NCI-H1092 treated with DMSO at 0.1 percent for 48 hours (cell line): Measurements from ENCODE around the gene GLIS1.

Source experiments
- DNase-seq: peaks from one replicate; lab custom pipeline; 2025; lab: John Stamatoyannopoulos, UW

Gene GLIS1

DNA sequence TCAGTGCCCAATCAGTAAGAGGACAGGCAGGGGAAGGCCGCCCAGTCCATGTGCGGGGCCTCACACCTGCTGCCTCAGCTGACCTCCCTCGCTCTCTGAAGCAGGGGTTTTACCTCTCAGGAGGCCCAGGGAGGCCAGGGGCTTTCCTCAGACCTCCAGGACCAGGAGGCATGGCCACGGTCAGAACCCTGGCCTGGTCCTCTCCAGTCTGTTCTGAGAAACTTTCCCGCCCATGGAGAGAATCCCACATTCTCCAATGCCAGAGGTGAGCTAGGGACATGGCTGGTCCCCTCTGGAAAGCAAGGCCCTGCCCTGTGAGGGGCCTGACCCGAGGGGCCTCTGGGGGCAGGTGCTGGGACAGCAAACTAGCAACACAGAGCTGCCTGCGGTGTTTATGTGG lies 211.6 kb downstream of the GLIS1 start:
- DNase-seq, result no peak

DNA sequence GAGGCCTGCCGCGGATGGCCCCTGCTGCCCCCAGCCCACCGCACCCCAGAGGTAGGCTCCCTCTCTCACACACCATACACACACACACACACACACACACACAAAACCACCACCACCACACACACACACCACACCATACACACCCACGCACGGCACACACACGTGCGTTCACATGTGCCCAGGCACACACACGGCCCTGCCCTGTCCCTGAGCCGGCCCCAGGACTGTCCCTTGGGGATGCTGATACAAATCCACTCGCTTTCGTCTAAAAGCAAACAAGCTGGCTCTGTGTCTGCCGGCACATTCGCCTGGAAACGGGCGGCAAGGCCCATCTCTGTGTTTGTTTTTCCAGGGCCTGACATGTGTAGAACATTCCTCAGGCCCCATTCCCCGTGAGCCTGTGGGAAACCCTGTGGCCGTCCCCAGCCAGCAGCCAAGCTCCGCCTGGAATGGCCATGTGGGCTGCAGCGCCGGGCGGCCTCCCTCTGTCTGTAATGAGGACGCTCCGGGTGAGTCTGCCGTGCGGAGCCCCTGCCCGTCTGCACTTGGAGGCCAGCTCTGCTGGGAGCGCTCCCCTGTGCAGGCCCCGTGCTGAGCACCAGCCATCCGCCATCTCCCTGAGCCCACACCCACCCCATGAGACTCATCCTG lies 212.4 kb downstream of the GLIS1 start:
- DNase-seq, result peak; percentile 19

DNA sequence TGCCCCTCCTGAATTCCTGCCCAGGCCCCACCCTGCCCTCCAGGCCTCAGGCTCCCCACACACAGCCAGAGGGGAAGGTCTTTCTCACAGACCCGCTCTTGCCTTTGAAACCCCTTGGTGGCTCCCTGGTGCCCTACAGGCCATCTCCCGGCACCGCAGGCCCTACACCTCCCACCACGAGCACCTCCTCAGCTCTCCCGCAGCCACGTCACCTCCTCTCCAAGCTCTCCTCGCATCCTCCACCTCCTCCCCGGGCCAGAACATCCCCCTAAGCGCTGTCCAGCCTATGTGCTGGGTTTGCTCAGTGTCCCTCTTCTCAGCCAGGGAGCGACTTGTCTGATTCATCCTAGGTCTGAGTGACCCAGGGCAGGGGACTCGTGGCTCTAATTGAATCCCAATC lies 213.4 kb downstream of the GLIS1 start:
- DNase-seq, result no peak

DNA sequence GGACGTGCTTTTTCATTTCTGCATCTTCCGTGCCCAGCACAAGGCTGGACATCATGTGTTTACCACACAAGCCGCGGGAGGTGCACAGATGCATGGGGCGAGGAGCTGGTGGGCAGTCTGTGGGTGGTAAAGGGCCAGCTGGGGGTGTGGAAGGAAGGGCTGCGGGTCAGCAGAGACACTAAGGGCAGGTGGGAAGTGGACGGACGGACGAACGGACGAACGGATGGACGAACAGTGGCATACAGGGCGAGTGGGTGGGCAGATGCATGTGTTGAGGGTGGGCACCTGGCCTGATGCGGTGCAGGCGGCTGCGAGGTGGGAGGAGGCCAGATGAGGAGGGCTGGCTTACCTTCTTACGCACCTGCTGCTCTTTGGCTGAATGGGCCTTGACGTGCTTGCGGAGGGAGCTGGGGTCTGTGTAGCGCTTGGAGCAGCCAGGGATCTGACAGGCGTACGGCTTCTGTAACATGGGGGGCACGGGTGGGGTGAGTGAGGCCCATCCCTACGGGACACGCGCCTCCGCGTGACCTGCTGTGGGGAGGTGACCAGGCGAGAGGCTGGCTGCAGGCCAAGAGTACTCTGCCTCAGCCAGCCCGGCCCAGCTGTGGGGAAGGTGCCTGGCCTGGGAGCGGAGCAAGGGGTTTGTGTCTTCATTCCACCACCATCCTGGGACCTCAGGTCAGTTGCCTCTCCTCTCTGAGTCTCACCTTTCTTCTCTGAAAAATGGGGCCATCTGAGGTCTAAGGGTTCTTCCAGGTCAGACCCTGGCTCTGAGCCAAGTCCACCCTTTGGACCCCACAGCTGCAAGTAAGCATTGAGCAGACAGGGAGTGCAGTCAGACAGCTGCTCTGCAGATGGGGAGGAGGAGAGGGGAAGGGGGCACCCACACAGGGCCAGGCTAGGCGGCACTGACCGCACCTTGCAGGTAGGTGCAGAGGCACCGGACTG lies 214.3 kb downstream of the GLIS1 start:
- DNase-seq, result no peak

DNA sequence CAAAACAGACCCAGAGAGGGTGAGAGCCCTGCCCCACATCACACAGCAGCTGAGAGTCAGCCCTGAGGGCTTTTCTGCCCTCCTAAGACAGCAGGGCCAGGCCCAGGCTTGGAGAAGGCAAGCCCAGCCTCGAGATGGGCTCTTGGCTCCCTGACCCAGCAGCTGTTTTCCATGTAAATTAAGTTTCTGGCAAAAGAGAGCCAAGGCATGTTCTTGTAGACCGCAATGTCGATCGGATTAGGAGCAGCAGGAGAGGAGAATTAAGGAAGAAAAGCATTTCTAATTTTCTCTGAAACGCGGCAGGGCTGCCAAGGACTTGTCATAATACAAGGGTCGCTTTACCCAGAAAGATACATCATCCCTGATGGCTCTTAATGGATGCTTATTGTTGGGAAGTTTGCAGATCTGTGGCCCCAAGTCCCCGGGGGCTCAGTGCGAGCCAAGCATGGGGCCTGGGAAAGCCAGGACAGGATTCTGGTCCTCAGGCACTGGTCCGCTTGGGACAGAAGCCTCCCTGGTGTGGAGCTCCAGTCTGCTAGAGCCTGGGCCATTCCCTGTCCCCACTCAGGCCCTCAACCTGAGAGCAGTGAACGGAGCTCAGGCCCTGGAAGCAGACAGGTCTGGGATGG lies 216.9 kb downstream of the GLIS1 start:
- DNase-seq, result no peak

DNA sequence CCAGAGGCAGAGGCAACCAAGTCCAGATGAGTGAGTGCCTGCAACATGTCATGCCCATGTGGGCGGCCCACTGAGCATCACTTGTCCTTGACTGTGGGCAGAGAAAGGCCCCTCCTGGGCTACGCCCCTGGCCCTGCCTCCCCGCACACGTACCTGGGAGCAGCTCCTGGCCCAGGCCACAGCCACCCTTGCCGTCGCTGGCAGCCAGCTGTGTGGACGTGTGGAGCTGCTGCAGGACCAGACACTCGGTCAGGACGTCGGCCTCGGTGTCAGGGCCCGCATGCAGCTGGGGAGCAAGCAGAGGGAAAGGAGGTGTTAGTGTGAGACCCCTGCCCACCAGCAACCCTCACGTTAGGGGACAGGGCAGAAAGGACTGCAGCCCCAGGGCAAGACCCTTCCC lies 218.5 kb downstream of the GLIS1 start:
- no peak for DNase-seq

DNA sequence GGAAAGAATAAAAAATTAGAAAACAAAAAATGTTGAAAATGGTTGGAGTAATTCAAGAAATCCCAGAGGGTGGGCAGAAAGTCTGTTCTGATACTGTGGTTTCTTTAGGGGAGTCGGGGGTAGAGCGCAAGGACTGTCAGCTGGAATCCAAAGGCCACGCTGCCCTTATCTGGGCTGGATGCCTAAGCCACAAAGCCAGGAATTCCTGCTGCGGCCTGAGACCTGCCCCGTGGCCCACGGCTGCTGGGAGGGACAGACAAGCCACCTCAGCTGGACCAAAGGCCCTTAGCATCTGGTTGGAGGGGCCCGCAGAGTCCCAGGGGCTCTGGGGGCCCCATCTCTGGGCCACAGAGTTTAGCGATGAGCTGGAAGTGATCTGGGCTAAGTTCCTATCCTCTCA lies 219.5 kb downstream of the GLIS1 start:
- no peak for DNase-seq

DNA sequence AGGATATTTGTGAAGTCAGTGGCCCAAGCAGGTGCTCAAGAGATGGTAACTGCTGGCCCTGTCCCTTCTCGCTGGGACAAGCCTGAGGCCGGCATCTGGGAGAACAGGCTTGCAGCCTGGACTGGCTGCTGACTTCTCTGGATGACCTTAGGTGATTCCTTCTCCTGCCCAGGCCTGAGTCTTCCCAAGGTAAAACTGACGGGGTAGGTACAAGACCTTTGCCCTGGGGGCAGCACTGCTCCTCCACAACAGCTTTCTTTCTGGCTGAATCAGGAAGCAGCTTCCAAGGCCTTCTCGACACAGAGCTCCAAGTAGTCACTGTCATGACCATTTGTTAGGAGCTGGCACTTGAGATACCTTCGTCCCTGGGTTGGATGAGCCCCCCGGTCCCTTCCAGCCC lies 220.2 kb downstream of the GLIS1 start:
- no peak for DNase-seq

DNA sequence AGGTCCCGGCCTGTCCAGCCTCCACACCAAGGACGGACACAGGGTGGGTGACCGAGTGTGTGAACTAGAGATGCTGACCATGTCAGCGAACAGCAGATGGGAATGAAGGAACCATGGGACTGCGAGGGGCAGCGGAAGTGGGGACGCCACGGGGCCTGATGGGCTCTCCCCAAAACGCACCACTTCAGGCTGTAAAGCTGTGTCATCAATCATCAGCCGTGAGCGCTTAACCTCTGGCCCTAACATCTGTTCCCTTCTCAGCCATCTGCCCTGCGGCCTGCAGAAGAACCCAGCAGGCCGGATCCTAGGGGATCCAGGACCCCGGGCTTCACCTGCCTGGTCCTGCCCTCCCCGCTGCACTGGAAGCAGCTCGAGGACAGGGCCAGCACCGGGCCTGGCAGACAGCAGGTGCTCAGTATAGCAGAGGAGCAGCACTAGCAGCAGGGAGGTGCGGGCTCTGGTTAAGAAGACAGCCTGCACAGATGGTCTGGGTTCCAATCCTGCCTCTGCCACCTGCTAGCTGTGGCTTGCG lies 221.1 kb downstream of the GLIS1 start:
- no peak for DNase-seq

DNA sequence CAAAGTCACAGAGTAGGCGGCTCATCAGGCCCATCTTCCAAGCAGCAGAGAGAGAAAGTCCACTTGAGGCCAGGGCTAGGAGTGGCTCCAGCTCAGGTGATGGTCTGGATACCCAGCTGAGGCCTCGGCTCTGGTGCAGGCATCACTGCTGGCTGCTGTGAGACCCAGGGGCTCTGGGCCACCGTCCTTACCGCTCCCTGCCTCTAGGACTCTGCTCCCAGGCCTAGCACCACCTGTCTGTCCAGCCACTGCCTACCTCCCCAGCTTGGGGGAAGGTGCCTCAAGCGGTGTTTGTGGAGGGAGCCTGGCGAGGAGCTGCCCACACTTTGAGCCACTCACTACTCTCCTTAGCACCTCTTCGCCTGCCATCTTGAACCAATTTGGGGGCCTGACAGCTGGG lies 221.9 kb downstream of the GLIS1 start:
- no peak for DNase-seq

DNA sequence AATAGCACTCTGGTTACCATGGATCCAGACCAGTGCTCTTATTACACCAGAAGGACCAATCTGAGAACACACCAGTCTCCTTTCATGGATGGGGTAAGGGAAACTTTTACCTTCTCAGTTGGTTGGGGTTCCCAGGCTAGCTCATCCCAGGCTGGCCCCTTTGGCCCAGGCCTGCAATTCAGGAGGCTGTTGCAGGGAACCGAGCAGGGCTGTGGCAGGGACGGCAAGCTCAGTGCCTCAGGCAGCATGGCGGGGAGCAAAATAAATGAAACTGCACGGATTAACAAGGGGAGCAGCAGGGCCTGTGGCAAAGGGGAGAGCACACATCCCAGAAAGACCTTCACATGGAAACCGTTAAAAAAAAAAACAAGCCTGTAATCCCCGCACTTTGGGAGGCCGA lies 222.8 kb downstream of the GLIS1 start:
- no peak for DNase-seq

DNA sequence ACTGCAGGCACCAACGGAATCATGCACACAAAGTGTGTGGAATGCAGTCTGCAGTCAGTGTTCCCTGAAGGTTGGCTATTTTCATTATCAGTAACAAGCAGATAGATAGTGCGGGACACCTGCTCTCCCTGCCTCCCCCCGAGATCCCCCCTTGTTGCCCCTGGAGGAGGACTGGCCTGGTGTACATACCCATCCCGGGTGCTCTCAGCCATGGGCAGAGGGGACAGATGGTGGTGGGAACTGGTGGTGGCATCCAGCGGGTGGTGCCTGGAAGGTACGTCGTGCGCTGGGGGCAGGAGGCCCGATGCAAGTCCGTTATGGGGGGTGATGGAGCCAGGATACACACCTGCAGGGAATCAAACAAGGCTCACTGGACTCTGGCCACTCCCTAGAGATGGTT lies 224.5 kb downstream of the GLIS1 start:
- DNase-seq, result no peak

DNA sequence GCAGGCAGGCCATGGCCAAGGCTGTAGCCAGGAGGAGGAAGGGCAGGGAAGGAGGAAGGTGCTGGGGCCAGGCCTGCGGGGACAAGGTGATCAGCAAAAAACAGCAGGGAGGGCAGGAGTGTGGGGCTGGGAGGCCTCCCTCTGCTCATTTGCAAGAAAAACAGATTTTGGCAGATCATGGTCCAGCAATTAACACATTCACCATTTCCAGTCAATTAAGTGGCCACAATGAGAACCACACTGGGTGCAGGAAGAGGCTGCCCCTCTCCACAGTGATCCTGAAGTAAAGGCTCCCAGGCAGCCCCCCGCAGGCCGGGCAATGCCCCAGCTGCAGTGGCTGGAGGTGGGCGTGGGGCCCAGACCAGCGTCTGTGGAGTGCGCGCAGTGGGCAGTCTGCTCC lies 225.1 kb downstream of the GLIS1 start:
- no peak for DNase-seq

DNA sequence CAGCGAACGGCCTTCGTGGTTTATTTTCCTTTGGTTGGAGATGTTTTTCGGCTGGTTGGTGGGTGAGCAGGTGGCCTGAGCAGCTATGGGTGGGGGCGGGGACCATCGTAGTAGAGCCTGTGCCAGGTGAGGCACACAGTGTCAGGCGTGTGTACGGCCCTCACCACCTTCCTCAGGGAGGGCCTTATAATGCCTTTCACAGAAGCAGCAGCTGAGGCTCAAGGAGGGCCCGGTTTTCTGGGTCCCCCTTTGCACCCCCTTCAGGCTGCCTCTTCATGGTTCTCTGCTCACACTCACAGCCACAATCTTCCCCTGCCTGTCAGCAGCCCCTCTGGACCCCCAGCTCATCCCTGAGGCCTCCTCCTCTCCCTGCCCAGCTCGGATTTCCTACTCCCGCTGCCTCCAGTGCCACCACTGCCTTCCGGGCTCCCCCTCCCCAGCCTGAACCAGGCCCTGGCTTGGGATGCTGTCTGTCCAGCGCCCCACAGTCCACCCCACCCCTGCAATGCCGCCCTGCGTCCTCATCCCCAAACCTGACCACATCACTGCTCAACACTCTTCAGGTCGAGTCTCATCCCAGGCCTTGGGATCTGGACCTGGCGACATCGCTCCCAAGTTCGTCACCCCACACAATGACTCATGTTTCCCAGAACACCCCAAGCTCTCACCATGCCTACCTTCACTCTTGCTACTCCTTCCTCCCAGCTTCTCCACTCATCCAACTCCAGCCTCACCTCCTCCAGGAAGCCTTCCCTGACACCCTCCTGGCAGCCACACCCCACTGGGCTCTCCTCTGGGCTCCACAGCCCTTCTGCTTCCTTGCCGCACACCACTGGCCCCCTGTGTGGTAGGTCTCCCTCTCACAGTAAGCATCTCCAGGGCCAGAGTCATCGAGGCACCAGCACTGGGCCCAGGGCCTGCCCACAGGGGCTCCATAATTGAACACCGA lies 225.9 kb downstream of the GLIS1 start:
- no peak for DNase-seq

DNA sequence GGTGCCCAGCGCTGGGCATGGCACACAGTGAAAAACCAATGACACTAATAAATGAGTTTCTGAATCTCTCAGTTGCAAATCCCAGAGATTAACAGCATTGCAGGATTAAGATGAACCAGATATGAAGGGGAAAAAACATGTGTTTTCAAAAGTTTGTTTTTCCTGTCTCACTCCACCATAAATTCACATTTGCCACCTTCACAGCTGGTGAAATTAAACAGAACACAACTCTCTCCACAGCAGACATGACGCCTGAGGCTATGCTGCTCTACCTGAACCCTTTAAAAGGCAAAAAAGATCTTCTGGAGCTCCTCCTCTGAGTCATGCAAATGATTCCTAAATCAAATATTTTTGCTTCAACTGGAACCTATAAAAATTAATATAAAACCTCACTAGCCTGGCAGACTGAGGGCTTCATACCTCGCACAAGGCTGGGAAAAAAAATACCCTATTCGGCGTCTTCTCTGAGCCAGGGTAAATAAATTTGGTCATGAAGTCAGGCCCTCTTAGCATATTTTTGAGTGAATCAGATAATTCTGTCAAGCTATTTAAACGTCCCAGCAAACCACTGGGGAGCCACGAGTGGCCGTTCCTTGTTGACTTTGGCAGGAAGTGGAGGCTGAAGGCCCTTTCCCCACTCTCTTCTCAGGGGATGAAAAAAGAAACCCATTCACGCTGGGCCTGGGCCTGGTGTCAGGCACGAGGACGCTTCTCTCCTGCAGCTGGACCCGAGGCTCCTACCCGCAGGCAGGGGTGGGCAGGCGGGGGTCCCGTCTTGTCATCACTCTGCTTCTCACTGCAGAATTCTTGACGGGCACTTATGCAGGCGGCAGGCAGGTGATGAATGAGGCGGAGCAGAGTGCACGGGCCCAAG lies 226.8 kb downstream of the GLIS1 start:
- peak; percentile 87 for DNase-seq

DNA sequence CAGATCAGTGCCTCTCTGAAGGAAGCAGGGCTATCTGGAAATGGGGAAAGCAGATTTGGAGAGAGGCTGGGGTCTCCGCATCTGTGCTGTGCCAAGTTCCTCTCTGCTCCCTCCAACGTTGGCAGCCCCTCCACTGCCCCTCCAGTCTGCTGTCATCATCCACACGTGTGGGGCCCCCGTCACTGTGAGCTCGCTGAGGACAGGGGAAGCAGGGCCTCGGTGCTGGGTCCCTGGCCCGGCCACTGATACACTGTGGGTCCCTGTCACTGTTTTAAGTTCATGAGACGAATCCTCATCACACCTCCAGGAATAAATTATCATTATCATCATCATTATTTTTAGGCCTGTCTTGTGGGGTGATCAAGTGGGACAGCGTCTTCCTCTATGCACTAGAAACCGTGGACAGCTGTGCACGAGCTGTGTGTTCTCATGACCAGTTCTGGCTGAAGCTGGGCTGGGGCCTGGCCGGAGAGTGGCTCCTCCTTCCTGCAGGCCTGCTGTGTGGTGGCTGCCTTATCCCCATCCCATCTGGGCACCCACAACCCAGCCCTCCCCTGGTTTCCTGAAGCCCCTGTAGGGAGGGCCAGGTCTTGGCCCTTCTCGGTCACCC lies 227.5 kb downstream of the GLIS1 start:
- DNase-seq, result no peak

DNA sequence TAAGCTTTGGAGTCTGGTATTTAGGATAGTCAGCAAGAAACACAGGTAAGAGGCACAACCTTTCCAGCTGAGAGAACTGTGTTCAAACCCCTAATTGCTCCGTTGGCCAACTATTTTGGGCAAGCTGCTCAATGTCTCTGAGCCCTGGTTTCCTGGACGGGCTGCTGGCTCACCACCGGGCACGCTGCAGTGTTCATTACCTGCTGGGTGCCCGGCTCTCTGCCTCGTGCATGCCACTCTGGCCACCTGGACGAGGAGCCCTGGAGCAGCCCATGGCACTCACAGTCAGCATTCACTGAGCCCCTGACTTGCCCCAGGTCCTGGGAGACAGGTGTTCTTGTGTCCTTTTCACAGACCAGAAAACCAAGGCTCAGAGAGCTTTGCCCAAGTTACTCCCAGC lies 228.7 kb downstream of the GLIS1 start:
- no peak for DNase-seq

DNA sequence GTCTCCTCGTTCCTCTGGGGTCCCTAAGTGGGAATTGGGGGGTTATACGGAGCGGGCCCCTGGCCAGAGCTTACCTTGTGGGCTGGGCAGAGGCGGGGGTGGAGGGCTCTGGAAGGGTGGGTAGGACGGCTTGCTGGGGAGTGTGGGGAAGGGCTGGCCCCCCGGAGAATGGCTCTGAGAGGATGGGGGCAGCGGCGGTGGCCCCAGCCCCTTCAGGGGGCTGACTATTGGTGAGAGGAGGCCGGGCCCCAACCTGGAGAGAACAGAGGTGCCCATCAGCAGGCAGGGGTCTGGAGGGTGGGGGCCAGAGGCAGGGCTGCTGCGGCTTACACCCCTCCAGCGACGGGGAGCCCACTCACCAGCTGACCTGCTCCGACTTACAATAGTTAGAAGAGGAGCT lies 229.2 kb downstream of the GLIS1 start:
- DNase-seq, result no peak

DNA sequence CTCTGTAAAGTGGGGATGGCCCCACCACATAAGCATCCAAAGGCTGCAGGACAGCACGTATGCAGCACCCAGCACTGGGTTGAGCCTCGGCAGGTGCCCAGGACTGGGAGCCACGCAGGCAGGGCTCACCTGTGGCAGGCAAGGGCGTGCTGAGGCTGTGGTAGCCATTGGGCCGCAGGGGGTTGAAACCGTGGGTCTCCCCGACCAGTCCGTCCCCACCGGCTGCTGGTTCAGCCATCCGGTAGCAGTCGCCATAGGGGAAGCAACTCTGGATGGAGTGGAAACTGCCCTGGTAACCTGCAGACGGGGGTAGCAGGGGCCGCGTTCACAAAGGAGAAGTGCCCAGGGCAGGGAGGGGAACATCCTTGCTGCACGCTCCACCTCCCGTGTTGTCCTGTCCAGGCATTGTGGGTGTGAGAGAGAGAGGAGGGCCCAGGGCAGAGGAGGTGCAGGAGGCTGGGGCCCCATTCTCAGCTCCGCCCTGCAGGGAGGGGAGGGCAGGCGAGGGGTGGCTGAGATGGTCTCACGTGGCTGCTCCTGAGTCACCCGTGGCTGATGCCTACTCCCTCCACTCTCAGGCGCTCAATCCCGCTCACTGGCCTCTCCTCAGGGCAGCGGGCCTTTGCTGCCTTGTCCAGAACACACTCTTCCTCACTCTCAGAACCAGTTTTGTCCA lies 229.8 kb downstream of the GLIS1 start:
- no peak for DNase-seq
